Large intestine (tissue), 3 donors: Measurements from ENCODE around the gene PPM1M. TPM values are rescaled to one million over a fixed set of nuclear protein-coding genes. Genes with fewer than 3 reads are reported as not detected.

Experiments used
- DNase-seq, 2 donors: peaks; one replicate each; pipeline versions ENCODE4 v3.0.0 to v3.0.0-alpha.2; 2013
- H3K27ac ChIP-seq: one replicate; pipeline ENCODE4 v1.5.1; 2013; ENCODE audit warnings: low read length
- H3K27me3 ChIP-seq: 2 replicates; pipeline ENCODE4 v1.6.1; 2013; ENCODE audit warnings: low read length; ENCODE audit not compliant: control insufficient read depth, insufficient read depth
- H3K36me3 ChIP-seq: 2 replicates; pipeline ENCODE4 v1.6.1; 2013; ENCODE audit warnings: low read length; ENCODE audit not compliant: control insufficient read depth, insufficient read depth
- H3K4me1 ChIP-seq: one replicate; pipeline ENCODE4 v1.6.1; 2013; ENCODE audit warnings: low read length; ENCODE audit not compliant: control insufficient read depth, insufficient read depth
- H3K4me3 ChIP-seq: one replicate; pipeline ENCODE4 v1.5.1; 2013; ENCODE audit warnings: low read length
- H3K9me3 ChIP-seq: one replicate; pipeline ENCODE4 v1.6.1; 2013; ENCODE audit warnings: mild to moderate bottlenecking, low read depth, low read length, moderate library complexity; ENCODE audit not compliant: control insufficient read depth
- WGBS: methylation state at CpG from one replicate; pipeline ENCODE4 v1.1.5; 2013; ENCODE audit warnings: low lambda C conversion rate; ENCODE audit not compliant: insufficient coverage; 5-methylcytosine and 5-hydroxymethylcytosine counted together
- polyA plus RNA-seq: library from polyadenylated mRNA; unstranded; fragments of 120-200 nt; gene quantifications from one replicate; pipeline ENCODE4 v1.2.1, GENCODE V29; 2013

PPM1M gene
- polyA plus RNA-seq, 1 donor, result 11.0 TPM

DNA sequence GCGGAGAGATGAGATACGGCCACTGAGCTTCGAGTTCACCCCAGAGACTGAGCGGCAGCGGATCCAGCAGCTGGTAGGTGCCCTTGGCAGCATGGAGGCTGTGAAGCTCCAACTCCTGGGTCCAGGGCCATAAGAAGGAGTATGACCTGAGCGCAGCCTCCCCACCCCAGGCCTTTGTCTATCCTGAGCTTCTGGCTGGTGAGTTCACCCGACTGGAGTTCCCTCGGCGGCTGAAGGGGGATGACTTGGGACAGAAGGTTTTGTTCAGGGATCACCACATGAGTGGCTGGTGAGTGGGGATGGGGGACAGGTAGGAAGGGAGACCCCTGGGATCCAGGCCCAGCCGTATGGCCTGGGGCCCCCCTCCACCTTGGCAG lies 2.6 kb downstream of the PPM1M start:
- WGBS, result no CpG with 5 or more reads among the region's 10 CpGs
- peaks cover 10% of the 10 kb centered on the region for H3K4me1 ChIP-seq
- DNase-seq, result no peak
- no peak overlapping the region for H3K27ac ChIP-seq
- no peak overlapping the region for H3K4me3 ChIP-seq
- H3K36me3 ChIP-seq, result peaks cover 36% of the 10 kb centered on the region
- no peaks in the 10 kb centered on the region for H3K9me3 ChIP-seq
- peaks cover 6% of the 10 kb centered on the region for H3K27me3 ChIP-seq

GRCh38 chr3:52248816-52249547 lies 3.4 kb downstream of the PPM1M start:
- Histone ChIP-seq H3K27me3 (peaks cover 4% of the 10 kb centered on the region), H3K9me3 (no peaks in the 10 kb centered on the region), H3K4me3 (no peak overlapping the region), H3K27ac (no peak overlapping the region), H3K4me1 (peaks cover 10% of the 10 kb centered on the region), H3K36me3 (peaks cover 44% of the 10 kb centered on the region)
- no peak for DNase-seq
- no CpG with 5 or more reads among the region's 10 CpGs for WGBS

GRCh38 chr3:52249683-52250082 lies 4.1 kb downstream of the PPM1M start:
- WGBS, result no CpG with 5 or more reads among the region's 6 CpGs
- Histone ChIP-seq H3K4me3 (no peak overlapping the region), H3K9me3 (no peaks in the 10 kb centered on the region), H3K36me3 (peaks cover 47% of the 10 kb centered on the region), H3K27ac (no peak overlapping the region), H3K27me3 (peaks cover 4% of the 10 kb centered on the region), H3K4me1 (peaks cover 10% of the 10 kb centered on the region)
- no peak for DNase-seq

DNA sequence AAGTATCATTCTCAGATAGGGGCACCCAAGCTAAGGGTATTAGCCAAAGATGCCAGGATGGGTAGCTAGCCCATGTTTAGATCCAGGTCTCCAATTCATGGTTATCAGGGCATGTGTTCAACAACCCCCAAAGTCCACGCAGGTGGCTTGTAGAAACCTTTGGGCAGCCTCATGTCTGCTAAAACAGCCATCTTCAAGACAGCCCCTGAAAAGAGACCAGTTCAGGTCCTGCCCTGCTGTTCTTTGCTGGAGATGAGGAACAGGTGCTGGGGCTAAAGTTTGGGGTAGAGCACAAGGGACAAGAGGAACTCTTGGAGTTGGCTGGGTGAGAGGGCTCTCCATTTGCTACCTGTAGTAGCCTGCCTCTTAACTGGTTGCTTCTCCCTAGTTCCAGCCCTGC lies 4.6 kb downstream of the PPM1M start:
- H3K9me3 ChIP-seq, result no peaks in the 10 kb centered on the region
- whole genome bisulfite sequencing, result no CpG with 5 or more reads among the region's 1 CpG
- H3K27ac ChIP-seq, result no peak overlapping the region
- H3K36me3 ChIP-seq, result peaks cover 48% of the 10 kb centered on the region
- peaks cover 9% of the 10 kb centered on the region for H3K4me1 ChIP-seq
- no peak for DNase-seq
- peaks cover 3% of the 10 kb centered on the region for H3K27me3 ChIP-seq
- no peak overlapping the region for H3K4me3 ChIP-seq

GRCh38 chr3:52253314-52254304 lies 8.1 kb downstream of the PPM1M start:
- no peak for DNase-seq
- H3K27ac ChIP-seq, result no peak overlapping the region
- H3K27me3 ChIP-seq, result no peaks in the 10 kb centered on the region
- no CpG with 5 or more reads among the region's 12 CpGs for WGBS
- peaks cover 12% of the 10 kb centered on the region for H3K4me1 ChIP-seq
- H3K9me3 ChIP-seq, result no peaks in the 10 kb centered on the region
- no peak overlapping the region for H3K4me3 ChIP-seq
- peaks cover 80% of the 10 kb centered on the region for H3K36me3 ChIP-seq

DNA sequence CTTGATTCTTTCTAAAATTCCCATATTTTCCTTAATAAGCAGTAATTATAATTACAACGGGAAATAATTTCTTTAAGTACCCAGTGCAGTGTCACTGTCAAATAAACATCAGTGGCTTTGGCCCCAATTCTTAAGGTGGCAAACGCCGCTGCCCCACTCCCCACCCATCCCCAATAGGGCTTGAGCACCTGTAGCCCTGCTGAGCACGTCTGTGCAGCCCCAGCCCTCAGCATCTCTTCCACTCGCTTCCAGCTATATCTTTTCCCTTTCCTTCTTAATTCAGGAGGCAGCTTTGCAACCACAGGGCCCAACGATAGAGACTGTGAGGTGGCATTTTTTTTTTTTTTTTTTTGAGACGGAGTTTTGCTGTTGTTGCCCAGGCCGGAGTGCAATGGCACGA lies 9.0 kb downstream of the PPM1M start:
- no peak overlapping the region for H3K27ac ChIP-seq
- no peak for DNase-seq
- H3K27me3 ChIP-seq, result no peaks in the 10 kb centered on the region

GRCh38 chr3:52256159-52256558 lies 10.6 kb downstream of the PPM1M start:
- Histone ChIP-seq H3K4me3 (no peak overlapping the region), H3K27me3 (no peaks in the 10 kb centered on the region), H3K36me3 (peaks cover 81% of the 10 kb centered on the region), H3K27ac (no peak overlapping the region), H3K9me3 (no peaks in the 10 kb centered on the region), H3K4me1 (peaks cover 12% of the 10 kb centered on the region)
- WGBS, result no CpG with 5 or more reads among the region's 3 CpGs
- DNase-seq, result no peak

More for the DNA sequence above, 9.0 kb downstream of the PPM1M start:
- WGBS, result no CpG with 5 or more reads among the region's 9 CpGs
- Histone ChIP-seq H3K4me1 (peaks cover 12% of the 10 kb centered on the region), H3K9me3 (no peaks in the 10 kb centered on the region), H3K4me3 (no peak overlapping the region), H3K36me3 (peaks cover 84% of the 10 kb centered on the region)

DNA sequence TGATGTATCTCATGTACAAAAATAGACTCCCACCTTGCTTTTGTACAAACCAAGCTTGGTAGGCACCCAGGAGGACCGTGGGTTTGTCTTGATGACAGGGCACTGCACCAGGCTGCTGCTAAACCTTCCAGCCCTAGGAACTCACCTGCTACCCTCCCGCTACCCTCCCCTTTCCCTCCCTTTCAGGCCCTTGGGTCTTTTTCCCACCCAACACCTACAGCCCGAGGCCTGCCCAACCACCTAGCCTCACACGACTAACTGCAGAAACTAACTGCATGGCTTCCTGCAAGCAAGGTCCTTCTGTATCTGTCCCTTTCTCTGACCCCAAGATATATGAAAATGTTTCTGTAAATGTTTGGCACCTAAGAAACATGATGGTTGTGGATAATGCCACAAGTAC lies 11.1 kb downstream of the PPM1M start:
- no peak overlapping the region for H3K4me3 ChIP-seq
- H3K4me1 ChIP-seq, result peaks cover 12% of the 10 kb centered on the region
- no peaks in the 10 kb centered on the region for H3K9me3 ChIP-seq
- peaks cover 82% of the 10 kb centered on the region for H3K36me3 ChIP-seq
- H3K27ac ChIP-seq, result no peak overlapping the region
- DNase-seq, result no peak
- H3K27me3 ChIP-seq, result no peaks in the 10 kb centered on the region
- no CpG with 5 or more reads among the region's 4 CpGs for WGBS

DNA sequence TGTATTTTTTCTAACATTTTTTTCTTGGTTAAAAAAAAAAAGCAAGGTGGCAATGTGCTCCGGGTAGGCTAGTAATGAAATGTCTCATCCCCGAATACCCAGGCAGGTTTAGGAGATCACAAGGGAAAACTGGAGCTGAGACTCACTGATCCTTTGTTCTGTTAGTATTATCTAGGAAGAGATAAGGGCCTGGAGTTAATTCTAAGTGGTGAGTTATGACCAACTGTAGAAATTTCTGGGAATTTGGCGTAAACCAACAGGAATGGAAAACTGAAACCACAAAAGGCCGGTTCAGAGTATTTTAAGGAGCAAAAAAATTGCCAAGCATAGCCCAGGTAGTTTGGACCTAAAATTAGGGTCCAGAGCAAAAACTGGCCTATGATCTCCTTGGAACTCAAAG lies 12.4 kb downstream of the PPM1M start:
- no peak overlapping the region for H3K27ac ChIP-seq
- no peak for DNase-seq
- peaks cover 87% of the 10 kb centered on the region for H3K36me3 ChIP-seq
- 30% methylated on average over 2 of the region's 4 CpGs for WGBS
- H3K27me3 ChIP-seq, result no peaks in the 10 kb centered on the region
- no peak overlapping the region for H3K4me3 ChIP-seq
- no peaks in the 10 kb centered on the region for H3K9me3 ChIP-seq
- H3K4me1 ChIP-seq, result peaks cover 12% of the 10 kb centered on the region

- H3K4me1 ChIP-seq, result peaks cover 12% of the 10 kb centered on the region
- H3K9me3 ChIP-seq, result no peaks in the 10 kb centered on the region
- no peak overlapping the region for H3K27ac ChIP-seq
- H3K4me3 ChIP-seq, result no peak overlapping the region
- no CpG with 5 or more reads among the region's 1 CpG for WGBS
- peaks cover 87% of the 10 kb centered on the region for H3K36me3 ChIP-seq
- DNase-seq, result no peak
- no peaks in the 10 kb centered on the region for H3K27me3 ChIP-seq
Measured at GRCh38 chr3:52259035-52259434, 13.5 kb downstream of the PPM1M start.
